BE2C (cell line): ENCODE measurements around the gene SLC35F3.

Source experiments
- DNase-seq: peaks from one replicate; pipeline ENCODE4 v3.0.0-alpha.2; 2020
- H3K27me3 ChIP-seq: fragments of 250-450 bp; sonication (Bioruptor Pico); 2 replicates; pipeline ENCODE4 v1.5.1; 2020; ENCODE audit warnings: mild to moderate bottlenecking
- H3K36me3 ChIP-seq: fragments of 250-450 bp; sonication (Bioruptor Pico); 2 replicates; pipeline ENCODE4 v1.5.1; 2020; ENCODE audit warnings: mild to moderate bottlenecking
- H3K4me1 ChIP-seq: fragments of 250-450 bp; sonication (Bioruptor Pico); 2 replicates; pipeline ENCODE4 v1.5.1; 2020
- H3K4me3 ChIP-seq: 2 replicates; pipeline ENCODE4 v1.5.1; 2011; ENCODE audit warnings: low read depth, low read length
- H3K9me3 ChIP-seq: fragments of 250-450 bp; sonication (Bioruptor Pico); 2 replicates; pipeline ENCODE4 v1.5.1; 2020
- TF ChIP-seq, protein P1 (sequence below): IDR thresholded peaks from 2 replicates; pipeline ENCODE4 v1.5.1; 2012; ENCODE audit warnings: mild to moderate bottlenecking, low read depth, low read length

SLC35F3 gene

DNA sequence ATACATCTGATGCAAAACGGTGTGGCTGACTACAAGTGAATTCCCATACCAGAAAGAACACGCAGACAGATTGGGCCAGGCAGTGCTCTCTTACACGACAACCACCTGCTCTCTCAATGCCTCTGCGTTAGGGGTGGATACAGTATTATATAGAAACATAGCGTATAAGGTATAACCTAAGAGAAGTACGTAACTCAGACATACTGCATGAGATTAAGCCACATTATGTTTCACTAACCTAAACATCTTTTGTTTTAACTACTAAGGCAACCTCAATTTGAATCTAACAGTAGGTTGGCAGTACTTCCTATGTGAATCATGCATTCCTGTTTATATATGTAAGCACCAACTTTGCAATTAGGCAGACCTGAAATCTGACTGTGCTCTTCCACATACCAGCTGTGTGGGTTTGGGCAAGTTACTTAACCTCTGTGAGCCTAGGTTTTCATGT is 410.6 kb downstream of the SLC35F3 start:
- DNase-seq = no peak
- H3K36me3 ChIP-seq = no peaks in the 10 kb centered on the region
- H3K4me3 ChIP-seq = no peak overlapping the region
- H3K9me3 ChIP-seq = no peaks in the 10 kb centered on the region
- TF ChIP-seq, protein P1, sequence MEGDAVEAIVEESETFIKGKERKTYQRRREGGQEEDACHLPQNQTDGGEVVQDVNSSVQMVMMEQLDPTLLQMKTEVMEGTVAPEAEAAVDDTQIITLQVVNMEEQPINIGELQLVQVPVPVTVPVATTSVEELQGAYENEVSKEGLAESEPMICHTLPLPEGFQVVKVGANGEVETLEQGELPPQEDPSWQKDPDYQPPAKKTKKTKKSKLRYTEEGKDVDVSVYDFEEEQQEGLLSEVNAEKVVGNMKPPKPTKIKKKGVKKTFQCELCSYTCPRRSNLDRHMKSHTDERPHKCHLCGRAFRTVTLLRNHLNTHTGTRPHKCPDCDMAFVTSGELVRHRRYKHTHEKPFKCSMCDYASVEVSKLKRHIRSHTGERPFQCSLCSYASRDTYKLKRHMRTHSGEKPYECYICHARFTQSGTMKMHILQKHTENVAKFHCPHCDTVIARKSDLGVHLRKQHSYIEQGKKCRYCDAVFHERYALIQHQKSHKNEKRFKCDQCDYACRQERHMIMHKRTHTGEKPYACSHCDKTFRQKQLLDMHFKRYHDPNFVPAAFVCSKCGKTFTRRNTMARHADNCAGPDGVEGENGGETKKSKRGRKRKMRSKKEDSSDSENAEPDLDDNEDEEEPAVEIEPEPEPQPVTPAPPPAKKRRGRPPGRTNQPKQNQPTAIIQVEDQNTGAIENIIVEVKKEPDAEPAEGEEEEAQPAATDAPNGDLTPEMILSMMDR = no peak
- H3K4me1 ChIP-seq = no peaks in the 10 kb centered on the region
- H3K27me3 ChIP-seq = peaks cover 55% of the 10 kb centered on the region

DNA sequence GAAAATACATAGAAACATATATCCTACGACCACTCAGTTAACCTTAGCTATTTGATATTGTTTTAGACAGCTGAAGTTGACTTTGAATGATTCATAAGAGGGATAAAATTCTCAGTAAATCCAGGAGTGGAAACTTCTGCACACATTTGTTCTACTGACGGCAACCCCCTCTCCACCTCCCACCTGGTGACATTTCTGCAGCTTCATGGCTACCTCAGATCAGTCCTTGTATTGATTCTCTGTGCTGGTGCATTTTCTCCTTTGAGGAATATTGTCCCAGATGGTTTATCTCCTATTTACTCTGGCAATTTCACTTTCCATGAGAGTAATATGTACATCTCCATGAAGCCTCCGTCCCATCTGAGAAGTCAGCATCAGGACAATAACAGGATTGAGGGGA is 411.1 kb downstream of the SLC35F3 start:
- Histone ChIP-seq H3K27me3 (peaks cover 55% of the 10 kb centered on the region), H3K9me3 (no peaks in the 10 kb centered on the region), H3K4me1 (no peaks in the 10 kb centered on the region), H3K36me3 (no peaks in the 10 kb centered on the region), H3K4me3 (no peak overlapping the region)
- no peak for DNase-seq
- TF ChIP-seq, protein P1 = no peak

DNA sequence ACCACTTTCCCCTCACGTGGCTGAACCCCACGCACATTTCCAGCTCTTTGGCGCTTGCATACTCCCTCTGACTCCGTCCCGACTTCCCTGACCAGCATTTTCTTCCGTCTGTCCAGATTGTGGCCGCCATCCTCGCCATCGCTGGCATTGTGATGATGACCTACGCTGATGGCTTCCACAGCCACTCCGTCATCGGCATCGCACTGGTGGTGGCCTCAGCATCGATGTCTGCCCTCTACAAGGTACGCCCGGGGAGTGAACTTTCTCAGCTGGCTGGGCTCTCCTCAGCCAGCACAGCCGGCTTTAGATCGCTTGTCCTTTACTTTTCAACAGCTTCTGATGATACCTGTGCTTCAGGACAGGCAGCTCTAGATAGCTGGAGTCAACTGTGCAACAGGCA is 412.0 kb downstream of the SLC35F3 start:
- Histone ChIP-seq H3K4me1 (no peaks in the 10 kb centered on the region), H3K36me3 (no peaks in the 10 kb centered on the region), H3K4me3 (no peak overlapping the region), H3K27me3 (peaks cover 52% of the 10 kb centered on the region), H3K9me3 (no peaks in the 10 kb centered on the region)
- no peak for DNase-seq
- TF ChIP-seq, protein P1 = no peak

DNA sequence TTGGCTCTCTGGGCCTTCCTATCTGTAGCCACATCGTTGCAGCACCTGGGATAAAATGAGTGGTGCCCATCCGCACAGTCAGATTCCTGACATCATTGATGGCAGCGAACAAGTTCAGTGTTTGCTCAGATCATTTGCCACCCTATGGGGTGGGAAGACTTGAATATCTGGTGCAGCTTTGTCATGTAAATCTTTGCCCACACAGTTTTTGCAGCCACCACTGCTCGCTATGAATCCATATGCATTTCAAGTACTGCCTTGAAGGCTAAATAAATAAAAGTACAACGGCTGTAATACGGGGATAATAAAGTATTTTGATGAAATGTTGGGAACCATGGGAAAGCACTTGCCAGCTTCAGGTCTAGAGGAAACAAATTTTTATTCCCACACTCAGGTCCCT is 412.5 kb downstream of the SLC35F3 start:
- Histone ChIP-seq H3K36me3 (no peaks in the 10 kb centered on the region), H3K4me1 (no peaks in the 10 kb centered on the region), H3K4me3 (no peak overlapping the region), H3K27me3 (peaks cover 50% of the 10 kb centered on the region), H3K9me3 (no peaks in the 10 kb centered on the region)
- TF ChIP-seq, protein P1 = no peak
- no peak for DNase-seq

DNA sequence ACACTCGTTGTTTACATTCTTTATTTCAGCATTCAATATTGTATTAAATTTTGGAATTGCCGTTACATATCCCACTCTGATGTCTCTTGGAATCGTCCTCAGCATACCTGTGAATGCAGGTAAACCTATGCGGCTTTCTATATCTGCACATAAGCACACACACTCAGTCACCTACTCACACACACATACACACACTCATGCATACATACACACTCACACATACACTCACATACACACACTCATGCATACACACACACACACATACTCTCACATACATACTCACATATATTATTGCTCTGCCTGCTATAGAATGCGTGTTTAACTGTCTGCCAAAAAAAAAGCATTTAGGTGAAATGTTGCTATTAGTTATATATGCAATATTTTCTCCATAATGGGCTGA is 415.6 kb downstream of the SLC35F3 start:
- H3K27me3 ChIP-seq = peaks cover 55% of the 10 kb centered on the region
- DNase-seq = no peak
- H3K4me3 ChIP-seq = no peak overlapping the region
- H3K9me3 ChIP-seq = no peaks in the 10 kb centered on the region
- TF ChIP-seq, protein P1 = no peak
- H3K4me1 ChIP-seq = no peaks in the 10 kb centered on the region
- no peaks in the 10 kb centered on the region for H3K36me3 ChIP-seq

DNA sequence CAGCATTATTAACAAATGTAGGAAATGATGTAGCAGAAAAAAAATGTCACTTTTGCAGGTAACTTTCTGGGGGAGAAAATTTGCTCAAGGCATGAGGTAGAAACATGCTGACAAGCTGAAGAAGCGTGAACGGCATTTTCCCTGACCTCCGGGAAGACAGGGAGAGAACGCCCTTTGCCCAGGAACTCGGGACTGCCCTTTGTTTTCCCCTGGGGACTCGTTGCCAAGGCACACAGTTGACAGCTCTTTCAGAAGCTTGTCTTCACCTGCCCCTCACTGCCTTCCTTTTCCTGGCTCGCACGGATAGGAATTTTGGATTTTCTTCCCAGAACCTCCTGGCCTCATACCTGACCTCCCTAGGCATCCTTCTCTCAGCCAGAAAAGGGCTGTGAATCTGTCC is 416.1 kb downstream of the SLC35F3 start:
- H3K4me3 ChIP-seq = no peak overlapping the region
- H3K4me1 ChIP-seq = no peaks in the 10 kb centered on the region
- TF ChIP-seq, protein P1 = no peak
- H3K27me3 ChIP-seq = peaks cover 60% of the 10 kb centered on the region
- H3K36me3 ChIP-seq = no peaks in the 10 kb centered on the region
- no peaks in the 10 kb centered on the region for H3K9me3 ChIP-seq
- DNase-seq = no peak
